ENCODE measurements around the gene COG2.

Gene COG2

GRCh38 chr1:230706887-230707731 is 64.8 kb downstream of the COG2 start:
- no peaks in the 10 kb centered on the region for H3K36me3 ChIP-seq (ENCODE audit: low read depth)
- H3K4me1 ChIP-seq (ENCODE audit: insufficient read depth, poor library complexity, severe bottlenecking), result no peaks in the 10 kb centered on the region
- H3K9me3 ChIP-seq (ENCODE audit: severe bottlenecking), result no peaks in the 10 kb centered on the region
- no peak for DNase-seq (ENCODE audit: low spot score)
- H3K4me3 ChIP-seq (ENCODE audit: severe bottlenecking), result no peak overlapping the region
- TF ChIP-seq, protein P1, sequence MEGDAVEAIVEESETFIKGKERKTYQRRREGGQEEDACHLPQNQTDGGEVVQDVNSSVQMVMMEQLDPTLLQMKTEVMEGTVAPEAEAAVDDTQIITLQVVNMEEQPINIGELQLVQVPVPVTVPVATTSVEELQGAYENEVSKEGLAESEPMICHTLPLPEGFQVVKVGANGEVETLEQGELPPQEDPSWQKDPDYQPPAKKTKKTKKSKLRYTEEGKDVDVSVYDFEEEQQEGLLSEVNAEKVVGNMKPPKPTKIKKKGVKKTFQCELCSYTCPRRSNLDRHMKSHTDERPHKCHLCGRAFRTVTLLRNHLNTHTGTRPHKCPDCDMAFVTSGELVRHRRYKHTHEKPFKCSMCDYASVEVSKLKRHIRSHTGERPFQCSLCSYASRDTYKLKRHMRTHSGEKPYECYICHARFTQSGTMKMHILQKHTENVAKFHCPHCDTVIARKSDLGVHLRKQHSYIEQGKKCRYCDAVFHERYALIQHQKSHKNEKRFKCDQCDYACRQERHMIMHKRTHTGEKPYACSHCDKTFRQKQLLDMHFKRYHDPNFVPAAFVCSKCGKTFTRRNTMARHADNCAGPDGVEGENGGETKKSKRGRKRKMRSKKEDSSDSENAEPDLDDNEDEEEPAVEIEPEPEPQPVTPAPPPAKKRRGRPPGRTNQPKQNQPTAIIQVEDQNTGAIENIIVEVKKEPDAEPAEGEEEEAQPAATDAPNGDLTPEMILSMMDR (IDR thresholded peaks at IDR 0.05; ENCODE audit: poor library complexity, severe bottlenecking), result no peak
- no peak overlapping the region for H3K27ac ChIP-seq (ENCODE audit: poor library complexity, severe bottlenecking)
- no peaks in the 10 kb centered on the region for H3K27me3 ChIP-seq (ENCODE audit: insufficient read depth, poor library complexity, severe bottlenecking)
- no peak for ATAC-seq (ENCODE audit: low read depth)

GRCh38 chr1:230707732-230708630 is 65.7 kb downstream of the COG2 start:
- Histone ChIP-seq H3K4me1 (ENCODE audit: insufficient read depth, poor library complexity, severe bottlenecking) (no peaks in the 10 kb centered on the region), H3K9me3 (ENCODE audit: severe bottlenecking) (no peaks in the 10 kb centered on the region), H3K36me3 (ENCODE audit: low read depth) (no peaks in the 10 kb centered on the region), H3K4me3 (ENCODE audit: severe bottlenecking) (no peak overlapping the region), H3K27ac (ENCODE audit: poor library complexity, severe bottlenecking) (no peak overlapping the region), H3K27me3 (ENCODE audit: insufficient read depth, poor library complexity, severe bottlenecking) (no peaks in the 10 kb centered on the region)
- TF ChIP-seq, protein P1 (IDR thresholded peaks at IDR 0.05; ENCODE audit: poor library complexity, severe bottlenecking), result no peak
- no peak for DNase-seq (ENCODE audit: low spot score)
- ATAC-seq (ENCODE audit: low read depth), result no peak

DNA sequence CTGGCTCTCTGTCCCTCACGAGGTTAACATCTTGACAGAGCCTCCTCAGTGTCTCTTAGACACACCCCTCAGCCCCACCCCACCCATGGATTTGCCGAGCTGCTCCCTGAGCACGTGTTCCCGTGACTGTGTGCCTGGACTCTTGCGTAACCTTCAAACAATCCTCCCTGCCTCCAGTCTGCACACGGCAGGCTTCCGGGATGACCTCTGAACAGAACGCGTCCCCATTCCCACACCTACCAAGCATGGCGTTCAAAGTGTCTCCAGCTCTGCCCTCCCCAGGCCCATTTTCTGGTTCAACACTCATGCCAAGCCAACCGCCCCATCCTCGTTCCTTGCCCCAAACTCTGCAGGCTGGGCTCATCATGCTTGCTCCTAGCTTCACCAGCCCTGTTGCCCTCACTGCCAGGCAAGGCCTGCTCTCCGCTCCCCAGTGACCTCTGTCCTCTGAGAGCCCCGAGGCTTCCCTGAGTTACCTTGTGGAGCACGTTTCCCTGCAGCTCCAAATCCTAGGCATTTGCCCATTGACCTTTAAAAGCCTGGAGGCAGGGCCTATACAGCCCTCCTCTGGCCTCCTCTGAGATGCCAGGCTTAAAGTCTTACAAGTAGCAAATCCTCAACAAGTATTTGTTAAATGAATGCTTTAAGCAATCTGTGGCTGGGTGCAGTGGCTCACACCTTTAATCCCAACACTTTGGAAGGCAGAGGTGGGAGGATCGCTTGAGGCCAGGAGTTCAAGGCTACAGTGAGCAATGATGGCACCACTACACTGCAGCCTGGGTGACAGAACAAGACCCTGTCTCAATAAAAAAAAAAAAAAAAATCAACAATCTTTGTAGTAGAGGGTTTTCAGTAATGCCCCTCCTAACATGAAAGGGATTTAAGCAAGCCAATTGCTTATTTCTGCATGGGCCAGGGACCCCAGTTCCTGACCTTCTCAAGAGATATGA is 66.6 kb downstream of the COG2 start:
- DNase-seq (ENCODE audit: low spot score), result no peak
- no peaks in the 10 kb centered on the region for H3K27me3 ChIP-seq (ENCODE audit: insufficient read depth, poor library complexity, severe bottlenecking)
- TF ChIP-seq, protein P1 (IDR thresholded peaks at IDR 0.05; ENCODE audit: poor library complexity, severe bottlenecking), result no peak

GRCh38 chr1:230709619-230710542 is 67.6 kb downstream of the COG2 start:
- H3K36me3 ChIP-seq (ENCODE audit: low read depth), result no peaks in the 10 kb centered on the region

More for the DNA sequence above, 66.6 kb downstream of the COG2 start:
- H3K27ac ChIP-seq (ENCODE audit: poor library complexity, severe bottlenecking), result no peak overlapping the region
- H3K36me3 ChIP-seq (ENCODE audit: low read depth), result no peaks in the 10 kb centered on the region
- H3K4me1 ChIP-seq (ENCODE audit: insufficient read depth, poor library complexity, severe bottlenecking), result no peaks in the 10 kb centered on the region
- 0 out of 3 replicates have a peak, but pooled peaks have one; percentile 10 for ATAC-seq (ENCODE audit: low read depth)
- no peaks in the 10 kb centered on the region for H3K9me3 ChIP-seq (ENCODE audit: severe bottlenecking)
- no peak overlapping the region for H3K4me3 ChIP-seq (ENCODE audit: severe bottlenecking)

More at GRCh38 chr1:230709619-230710542, 67.6 kb downstream of the COG2 start:
- Histone ChIP-seq H3K27ac (ENCODE audit: poor library complexity, severe bottlenecking) (no peak overlapping the region), H3K27me3 (ENCODE audit: insufficient read depth, poor library complexity, severe bottlenecking) (no peaks in the 10 kb centered on the region), H3K9me3 (ENCODE audit: severe bottlenecking) (no peaks in the 10 kb centered on the region), H3K4me3 (ENCODE audit: severe bottlenecking) (no peak overlapping the region), H3K4me1 (ENCODE audit: insufficient read depth, poor library complexity, severe bottlenecking) (no peaks in the 10 kb centered on the region)
- ATAC-seq (ENCODE audit: low read depth) (no peak), DNase-seq (ENCODE audit: low spot score) (no peak)
- TF ChIP-seq, protein P1 (IDR thresholded peaks at IDR 0.05; ENCODE audit: poor library complexity, severe bottlenecking), result no peak
